H1 (cell line): ENCODE results near the gene TLR7. TPM values are rescaled to one million over a fixed set of nuclear protein-coding genes. Genes with fewer than 3 reads are reported as not detected.

Experiments
- CTCF ChIA-PET: fragments of 300-600 bp; sonication (Branson Sonifier 250); formaldehyde crosslinking; loops from one replicate; lab custom pipeline; 2021; ENCODE audit not compliant: partially characterized antibody; lab: Charles Lee
- POLR2A ChIA-PET: fragments of 300-600 bp; sonication (Branson Sonifier 250); formaldehyde crosslinking; loops from one replicate; lab custom pipeline; 2021; ENCODE audit warnings: inconsistent platforms; ENCODE audit not compliant: partially characterized antibody; lab: Charles Lee
- DNase-seq, 2 experiments: peaks; one replicate each; pipeline versions ENCODE4 v3.0.0 to v3.0.0-alpha.2; 2010 to 2022; ENCODE audit warnings: low spot score in 2 of 2, low read depth in 1 of 2, mixed read lengths in 1 of 2
- FAIRE-seq: peaks from 2 replicates; lab custom pipeline; 2011; peaks lifted over from hg19 to GRCh38; lab: Jason Lieb, UNC
- H2AFZ ChIP-seq: 2 replicates; pipeline ENCODE4 v1.8.1; 2012; ENCODE audit warnings: low read length, inconsistent platforms
- H2AK5ac ChIP-seq: 2 replicates; pipeline ENCODE4 v1.6.1; 2013; ENCODE audit warnings: low read depth, low read length
- H2BK120ac ChIP-seq: replicated peaks from 2 replicates; pipeline ENCODE3; 2013; ENCODE audit warnings: low read depth, low read length, inconsistent platforms
- H2BK12ac ChIP-seq: 2 replicates; pipeline ENCODE4 v1.6.1; 2013; ENCODE audit warnings: low read depth, low read length
- H2BK15ac ChIP-seq: 2 replicates; pipeline ENCODE4 v1.6.1; 2013; ENCODE audit warnings: low read length
- H2BK20ac ChIP-seq: 2 replicates; pipeline ENCODE4 v1.6.1; 2013; ENCODE audit warnings: low read length
- H2BK5ac ChIP-seq: 2 replicates; pipeline ENCODE4 v1.6.1; 2013; ENCODE audit warnings: low read depth, low read length
- H3K14ac ChIP-seq: 2 replicates; pipeline ENCODE4 v1.6.1; 2013; ENCODE audit warnings: inconsistent platforms; ENCODE audit not compliant: insufficient read length
- H3K18ac ChIP-seq: 2 replicates; pipeline ENCODE4 v1.6.1; 2013; ENCODE audit warnings: low read length; ENCODE audit errors: extremely low read depth
- H3K23ac ChIP-seq: 2 replicates; pipeline ENCODE4 v1.6.1; 2013; ENCODE audit warnings: inconsistent platforms; ENCODE audit not compliant: insufficient read length
- H3K23me2 ChIP-seq: 2 replicates; pipeline ENCODE4 v1.6.1; 2013; ENCODE audit warnings: low read depth, low read length
- H3K27ac ChIP-seq: 2 replicates; pipeline ENCODE4 v1.6.1; 2011; ENCODE audit warnings: low read depth, low read length, inconsistent platforms
- H3K27me3 ChIP-seq, 4 experiments: replicated peaks in 1 of 4; 1 replicate in 1 of 4; 2 replicates in 3 of 4; pipeline versions ENCODE4 v1.6.1 to v1.8.1; 2011 to 2013; ENCODE audit warnings: low read length in 3 of 4, mild to moderate bottlenecking in 3 of 4, inconsistent platforms in 2 of 4, mixed read lengths in 2 of 4, moderate library complexity in 1 of 4; ENCODE audit not compliant: control insufficient read depth in 3 of 4, insufficient read depth in 3 of 4; ENCODE audit errors: extremely low read depth in 1 of 4
- H3K36me3 ChIP-seq, 4 experiments: 2 replicates each; pipeline versions ENCODE4 v1.6.1 to v1.8.1; 2011 to 2013; ENCODE audit warnings: mild to moderate bottlenecking in 4 of 4, low read length in 3 of 4, moderate library complexity in 2 of 4, control low read depth in 1 of 4, inconsistent platforms in 1 of 4; ENCODE audit not compliant: insufficient read depth in 4 of 4, control insufficient read depth in 2 of 4
- H3K4ac ChIP-seq: replicated peaks from 2 replicates; pipeline ENCODE3; 2013; ENCODE audit warnings: low read length, low read depth, mixed read lengths, inconsistent platforms; ENCODE audit not compliant: insufficient read length
- H3K4me1 ChIP-seq, 4 experiments: replicated peaks in 1 of 4; 1 replicate in 1 of 4; 2 replicates in 3 of 4; pipeline versions ENCODE4 v1.6.1 to v1.8.1; 2011 to 2013; ENCODE audit warnings: low read length in 3 of 4, inconsistent platforms in 2 of 4, mixed read lengths in 1 of 4; ENCODE audit not compliant: insufficient read depth in 4 of 4, control insufficient read depth in 3 of 4
- H3K4me2 ChIP-seq, 2 experiments: 2 replicates each; pipeline versions ENCODE4 v1.6.1 to v1.8.1; 2011 to 2013; ENCODE audit warnings: low read depth in 2 of 2, low read length in 2 of 2, control low read depth in 1 of 2, inconsistent platforms in 1 of 2, mild to moderate bottlenecking in 1 of 2; ENCODE audit not compliant: insufficient read depth in 1 of 2
- H3K4me3 ChIP-seq, 4 experiments: fragments of 200-600, 300-600 bp in 1 of 4; sonication (generic), shearing (Covaris generic), sonication (Bioruptor Twin) in 1 of 4; 2 replicates each; pipeline versions ENCODE4 v1.5.1 to v1.8.1; 2011 to 2016; ENCODE audit warnings: low read length in 4 of 4, low read depth in 3 of 4, control low read depth in 2 of 4, inconsistent platforms in 2 of 4, mild to moderate bottlenecking in 2 of 4, mixed read lengths in 1 of 4, moderate library complexity in 1 of 4; ENCODE audit not compliant: insufficient read depth in 2 of 4; ENCODE audit errors: extremely low read depth in 1 of 4
- H3K56ac ChIP-seq: replicated peaks from 2 replicates; pipeline ENCODE3; 2013; ENCODE audit warnings: low read depth, mild to moderate bottlenecking, mixed read lengths, low read length, inconsistent platforms; ENCODE audit not compliant: insufficient read length
- H3K79me1 ChIP-seq: 2 replicates; pipeline ENCODE4 v1.6.1; 2013; ENCODE audit warnings: low read depth, low read length, control low read depth
- H3K79me2 ChIP-seq, 2 experiments: 2 replicates each; pipeline versions ENCODE4 v1.6.1 to v1.8.1; 2012 to 2013; ENCODE audit warnings: low read length in 2 of 2, mild to moderate bottlenecking in 2 of 2, inconsistent platforms in 1 of 2; ENCODE audit not compliant: insufficient read depth in 2 of 2, control insufficient read depth in 1 of 2
- H3K9ac ChIP-seq, 4 experiments: replicated peaks in 1 of 4; 1 replicate in 1 of 4; 2 replicates in 3 of 4; pipeline versions ENCODE4 v1.6.1 to v1.8.1; 2011 to 2013; ENCODE audit warnings: low read depth in 3 of 4, low read length in 3 of 4, control low read depth in 2 of 4, mild to moderate bottlenecking in 2 of 4, moderate library complexity in 2 of 4, inconsistent platforms in 1 of 4; ENCODE audit errors: extremely low read depth in 1 of 4
- H3K9me3 ChIP-seq, 2 experiments: 2 replicates each; pipeline versions ENCODE4 v1.6.1 to v1.8.1; 2012 to 2013; ENCODE audit warnings: mild to moderate bottlenecking in 2 of 2, moderate library complexity in 2 of 2, control low read depth in 1 of 2, inconsistent platforms in 1 of 2, low read depth in 1 of 2, low read length in 1 of 2, mixed read lengths in 1 of 2; ENCODE audit not compliant: insufficient read depth in 2 of 2
- H4K20me1 ChIP-seq, 2 experiments: replicated peaks in 1 of 2; 2 replicates each; pipeline versions ENCODE3 to v1.8.1; 2011 to 2013; ENCODE audit warnings: inconsistent platforms in 2 of 2, low read length in 2 of 2, mild to moderate bottlenecking in 1 of 2; ENCODE audit not compliant: insufficient read depth in 2 of 2, control insufficient read depth in 1 of 2
- H4K5ac ChIP-seq: 2 replicates; pipeline ENCODE4 v1.6.1; 2013; ENCODE audit warnings: low read length, low read depth, mixed read lengths, inconsistent platforms; ENCODE audit not compliant: insufficient read length
- H4K8ac ChIP-seq: 2 replicates; pipeline ENCODE4 v1.8.0; 2013; ENCODE audit warnings: mild to moderate bottlenecking, moderate library complexity, low read length, inconsistent platforms; ENCODE audit not compliant: insufficient read depth; ENCODE audit errors: extremely low read depth
- H4K91ac ChIP-seq: replicated peaks from 2 replicates; pipeline ENCODE3; 2013; ENCODE audit warnings: low read length, mixed read lengths, inconsistent platforms; ENCODE audit not compliant: insufficient read length
- MAFK ChIP-seq: IDR thresholded peaks from 2 replicates; pipeline ENCODE4 v1.6.1; 2012; ENCODE audit warnings: low read depth, mild to moderate bottlenecking, improper control_type of control experiment, low read length
- WGBS, 2 experiments: shearing (Covaris generic) in 1 of 2; methylation state at CpG; one replicate each; pipeline versions ENCODE4 v1.1.6 to v1.1.7; 2013 to 2015; ENCODE audit warnings: low lambda C conversion rate in 2 of 2, mixed read lengths in 2 of 2, inconsistent platforms in 1 of 2, low coverage in 1 of 2, missing lambda C conversion rate in 1 of 2; ENCODE audit not compliant: insufficient replicate concordance in 2 of 2, insufficient coverage in 1 of 2, insufficient read length in 1 of 2; ENCODE audit errors: extremely low coverage in 1 of 2, missing lambda C conversion rate in 1 of 2; 5-methylcytosine and 5-hydroxymethylcytosine counted together
- polyA plus RNA-seq, 7 experiments: library from polyadenylated mRNA; depleted of rRNA in 3 of 7; stranded (reverse) in 5 of 7; unstranded in 2 of 7; fragments of >200 nt in 5 of 7; fragments of 200-250 nt in 2 of 7; gene quantifications; 1 replicate in 5 of 7; 2 replicates in 1 of 7; 4 replicates in 1 of 7; pipeline versions ENCODE4 v1.2.1 to v1.2.3, GENCODE V29; 2011 to 2013; ENCODE audit warnings: missing spikeins in 2 of 7, mixed read lengths in 2 of 7
- total RNA-seq: library from RNA; stranded (reverse); fragmentation: NEBNext Ultra II Directional; extraction: Animal tissue kit (Norgen Biotek cat#: 25700); gene quantifications from 2 replicates; pipeline ENCODE4 v1.2.1, GENCODE V29; 2021

TLR7 gene
- total and polyA plus RNA-seq, 2 of the 8 experiments (the other 6 are each of a cell fraction or from before 2014, with no cell fraction given), result 0.02 TPM; not detected in 1

DNA sequence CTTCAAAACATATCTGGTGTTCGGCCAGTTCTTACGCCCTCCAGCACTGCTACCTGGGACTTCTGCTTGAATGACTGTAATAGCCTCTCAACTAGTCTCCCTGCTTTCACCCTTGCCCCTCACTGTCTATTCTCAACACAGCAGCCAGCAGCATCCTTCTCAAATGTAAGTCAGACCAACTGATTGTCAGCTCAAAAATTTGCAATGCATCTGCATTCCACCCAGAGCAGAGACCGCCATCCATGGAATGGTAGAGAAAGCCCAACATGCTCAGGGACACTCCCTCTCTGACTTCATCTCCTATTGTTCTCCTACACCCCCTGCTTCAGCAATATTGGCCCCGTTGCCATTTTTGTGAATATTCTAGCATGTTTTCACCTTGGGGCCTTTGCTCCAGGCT is 5.9 kb downstream of the TLR7 start:
- Histone ChIP-seq H3K14ac (no peak overlapping the region), H3K18ac (no peak overlapping the region), H3K79me1 (no peaks in the 10 kb centered on the region), H3K27ac (no peak overlapping the region), H3K4me3 (no peak overlapping the region), H2BK12ac (no peak overlapping the region), H3K4me1 (no peaks in the 10 kb centered on the region), H4K8ac (no peak overlapping the region), H2BK5ac (no peak overlapping the region), H4K5ac (no peak overlapping the region), H2BK120ac (no peak overlapping the region), H2BK20ac (no peak overlapping the region), H3K79me2 (no peaks in the 10 kb centered on the region), H3K4me2 (no peak overlapping the region), H3K4ac (no peak overlapping the region), H3K23ac (no peak overlapping the region), H4K91ac (no peak overlapping the region), H3K56ac (no peak overlapping the region), H2AFZ (no peak overlapping the region), H2AK5ac (no peak overlapping the region), H4K20me1 (no peaks in the 10 kb centered on the region), H3K9me3 (no peaks in the 10 kb centered on the region), H2BK15ac (no peak overlapping the region), H3K23me2 (no peaks in the 10 kb centered on the region), H3K27me3 (no peaks in the 10 kb centered on the region), H3K9ac (no peak overlapping the region), H3K36me3 (no peaks in the 10 kb centered on the region)
- ChIA-PET POLR2A (no interaction called here), CTCF (no interaction called here)
- no peak for TF ChIP-seq MAFK
- 84% methylated on average over 3 of the region's 4 CpGs; no CpG with 5 or more reads in 1 of the 2 experiments for WGBS, 2 experiments
- no peak for FAIRE-seq
- no peak for DNase-seq
